ENCODE data around the gene SLC29A1.
"Not testable (repeated sequence)": the region's sequence is repeated elsewhere in the genome, so short reads cannot be mapped to it uniquely, and the experiment has no call there.

The SLC29A1 gene

GRCh38 chr6:44223319-44224028, at the start of gene SLC29A1:
Gene SLC29A1, plus strand, starts transcription at chr6:44223595. Its CDS starts 3,719 bp downstream, at chr6:44227314.
- no peak for TF ChIP-seq JUND (IDR thresholded peaks at IDR 0.05; ENCODE audit: low read depth)
- DNase-seq (ENCODE audit: low read depth in 1 of 2, low spot score in 1 of 2), result peak; percentile 72 to 86
- in situ Hi-C loops (cut with HindIII; ENCODE audit: low pct_unique_long_range_greater_than_20kb, low sequenced_read_pairs), result no loop called here

- DNase-seq (ENCODE audit: low read depth in 1 of 2, low spot score in 1 of 2), result no peak
- no peak for TF ChIP-seq JUND (IDR thresholded peaks at IDR 0.05; ENCODE audit: low read depth)
- in situ Hi-C loops (cut with HindIII; ENCODE audit: low pct_unique_long_range_greater_than_20kb, low sequenced_read_pairs), result no loop called here
Measured at GRCh38 chr6:44176130-44176761, 47.1 kb upstream of the SLC29A1 start.

GRCh38 chr6:44176762-44177509, 46.5 kb upstream of the SLC29A1 start:
- DNase-seq (ENCODE audit: low read depth in 1 of 2, low spot score in 1 of 2), result no peak
- no peak for TF ChIP-seq JUND (IDR thresholded peaks at IDR 0.05; ENCODE audit: low read depth)
- in situ Hi-C loops (cut with HindIII; ENCODE audit: low pct_unique_long_range_greater_than_20kb, low sequenced_read_pairs), result no loop called here

DNA sequence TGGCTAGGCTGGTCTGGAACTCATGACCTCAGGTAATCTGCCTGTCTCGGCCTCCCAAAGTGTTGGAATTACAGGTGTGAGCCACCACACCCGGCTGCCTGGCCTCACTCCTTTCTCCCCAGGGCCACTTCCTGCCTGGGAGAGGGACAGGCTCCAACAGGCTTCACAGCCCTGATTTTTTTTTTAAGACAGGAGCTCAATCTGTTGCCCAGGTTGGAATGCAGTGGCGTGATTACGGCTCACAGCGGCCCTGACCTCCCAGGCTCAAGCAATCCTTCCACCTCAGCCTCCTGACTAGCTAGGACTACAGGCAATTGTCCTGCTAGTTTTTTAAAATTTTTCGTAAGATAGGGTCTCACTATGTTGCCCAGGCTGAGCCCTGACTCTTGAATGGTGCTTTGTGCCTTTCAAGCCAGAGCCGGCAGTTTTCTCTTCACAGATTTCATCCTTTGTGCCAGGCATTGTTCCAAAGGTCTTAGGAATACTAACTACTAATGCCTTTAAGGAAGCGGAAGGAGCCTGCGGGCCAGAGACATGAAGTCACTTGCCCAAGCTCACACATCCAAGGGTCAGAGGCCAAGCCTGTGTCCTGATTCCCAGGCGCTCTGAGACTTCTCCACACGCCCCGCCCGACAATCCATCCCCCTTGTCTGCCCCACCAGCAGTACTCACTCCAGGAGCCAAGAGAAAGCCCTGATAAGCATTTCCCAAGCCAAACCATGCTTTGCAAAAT, 45.5 kb upstream of the SLC29A1 start:
- in situ Hi-C loops (cut with HindIII; ENCODE audit: low pct_unique_long_range_greater_than_20kb, low sequenced_read_pairs), result no loop called here

DNA sequence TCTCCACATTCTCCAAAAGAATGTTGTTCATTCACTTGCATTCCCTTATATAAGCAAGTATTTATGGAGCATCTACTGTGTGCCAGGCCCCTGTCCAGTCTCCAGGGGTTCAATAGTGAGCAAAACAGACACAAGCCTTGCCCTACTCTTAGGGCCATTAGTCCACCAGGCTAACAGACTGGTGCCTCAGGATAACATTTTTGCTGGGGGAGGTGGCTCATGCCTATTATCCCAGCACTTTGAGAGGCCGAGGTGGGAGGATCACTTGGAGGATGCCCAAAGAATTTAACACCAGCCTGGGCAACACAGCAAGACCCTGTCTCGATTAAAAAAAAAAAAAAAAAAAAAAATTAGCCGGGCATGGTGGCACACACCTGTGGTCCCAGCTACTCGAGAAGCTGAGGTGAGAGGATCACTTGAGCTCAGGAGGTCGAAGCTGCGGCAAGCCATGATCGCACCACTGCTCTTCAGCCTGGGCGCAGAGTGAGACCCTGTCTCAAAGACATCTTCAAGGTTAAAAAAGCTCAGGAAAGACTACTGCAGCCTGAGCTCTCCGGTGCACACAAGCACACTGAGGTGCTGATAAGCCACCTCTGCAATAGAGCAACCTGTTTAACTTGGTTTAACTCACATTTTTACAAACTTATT, 44.8 kb upstream of the SLC29A1 start:
- in situ Hi-C loops (cut with HindIII; ENCODE audit: low pct_unique_long_range_greater_than_20kb, low sequenced_read_pairs), result no loop called here
- TF ChIP-seq JUND (IDR thresholded peaks at IDR 0.05; ENCODE audit: low read depth), result no peak

More for the DNA sequence above, 45.5 kb upstream of the SLC29A1 start:
- TF ChIP-seq JUND (IDR thresholded peaks at IDR 0.05; ENCODE audit: low read depth), result no peak
- no peak for DNase-seq (ENCODE audit: low read depth in 1 of 2, low spot score in 1 of 2)

DNA sequence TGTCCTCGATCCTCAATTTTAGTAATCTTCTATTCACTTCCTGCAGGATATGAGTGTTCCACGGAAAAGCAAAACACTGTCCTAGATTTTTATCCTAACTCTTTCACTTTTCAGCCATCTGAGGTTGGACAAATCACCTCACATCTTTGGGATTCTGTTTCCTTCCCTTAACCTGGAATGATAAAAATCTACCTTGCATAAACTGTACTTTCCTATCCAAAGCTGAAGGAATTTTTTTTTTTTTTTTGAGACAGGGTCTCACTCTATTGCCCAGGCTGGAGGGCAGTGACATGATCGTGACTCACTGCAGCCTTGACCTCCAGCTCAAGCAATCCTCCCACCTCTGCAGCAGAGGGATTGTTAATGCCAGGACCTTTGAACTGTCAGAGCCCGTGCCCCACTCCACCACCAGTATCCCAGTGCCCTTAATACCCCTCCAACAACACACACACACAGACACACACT, 44.3 kb upstream of the SLC29A1 start:
- no peak for DNase-seq (ENCODE audit: low read depth in 1 of 2, low spot score in 1 of 2)
- TF ChIP-seq JUND (IDR thresholded peaks at IDR 0.05; ENCODE audit: low read depth), result no peak
- in situ Hi-C loops (cut with HindIII; ENCODE audit: low pct_unique_long_range_greater_than_20kb, low sequenced_read_pairs), result no loop called here

More for the DNA sequence above, 44.8 kb upstream of the SLC29A1 start:
- DNase-seq (ENCODE audit: low read depth in 1 of 2, low spot score in 1 of 2), result no peak

DNA sequence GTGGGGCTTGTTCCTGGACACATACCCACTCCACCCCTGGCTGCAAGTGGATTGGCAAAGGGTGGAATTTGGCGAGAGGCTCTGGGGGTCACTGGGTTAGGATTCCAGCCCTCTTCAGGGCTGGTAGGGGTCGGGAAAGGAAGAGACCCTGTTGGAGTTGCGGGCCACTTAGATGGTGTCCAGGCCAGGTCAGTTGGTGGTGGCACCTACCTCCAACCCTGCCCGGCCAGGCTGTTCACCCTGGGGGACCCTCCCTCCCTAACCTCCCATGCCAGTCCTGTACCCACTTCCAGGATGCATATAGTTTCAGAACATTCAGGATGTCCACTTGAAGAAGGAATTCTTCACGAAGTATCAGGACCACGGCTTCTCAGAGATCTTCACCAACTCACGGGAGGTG, 43.7 kb upstream of the SLC29A1 start:
- DNase-seq (ENCODE audit: low read depth in 1 of 2, low spot score in 1 of 2), result no peak
- in situ Hi-C loops (cut with HindIII; ENCODE audit: low pct_unique_long_range_greater_than_20kb, low sequenced_read_pairs), result no loop called here
- no peak for TF ChIP-seq JUND (IDR thresholded peaks at IDR 0.05; ENCODE audit: low read depth)

GRCh38 chr6:44180406-44180805, 43.0 kb upstream of the SLC29A1 start:
- TF ChIP-seq JUND (IDR thresholded peaks at IDR 0.05; ENCODE audit: low read depth), result no peak
- DNase-seq (ENCODE audit: low read depth in 1 of 2, low spot score in 1 of 2), result no peak
- in situ Hi-C loops (cut with HindIII; ENCODE audit: low pct_unique_long_range_greater_than_20kb, low sequenced_read_pairs), result no loop called here

- DNase-seq (ENCODE audit: low read depth in 1 of 2, low spot score in 1 of 2), result no peak
- in situ Hi-C loops (cut with HindIII; ENCODE audit: low pct_unique_long_range_greater_than_20kb, low sequenced_read_pairs), result no loop called here
- no peak for TF ChIP-seq JUND (IDR thresholded peaks at IDR 0.05; ENCODE audit: low read depth)
Measured at GRCh38 chr6:44180886-44181285, 42.5 kb upstream of the SLC29A1 start.

GRCh38 chr6:44181784-44182183, 41.6 kb upstream of the SLC29A1 start:
- in situ Hi-C loops (cut with HindIII; ENCODE audit: low pct_unique_long_range_greater_than_20kb, low sequenced_read_pairs); DNase-seq (ENCODE audit: low read depth in 1 of 2, low spot score in 1 of 2): not testable (repeated sequence)

DNA sequence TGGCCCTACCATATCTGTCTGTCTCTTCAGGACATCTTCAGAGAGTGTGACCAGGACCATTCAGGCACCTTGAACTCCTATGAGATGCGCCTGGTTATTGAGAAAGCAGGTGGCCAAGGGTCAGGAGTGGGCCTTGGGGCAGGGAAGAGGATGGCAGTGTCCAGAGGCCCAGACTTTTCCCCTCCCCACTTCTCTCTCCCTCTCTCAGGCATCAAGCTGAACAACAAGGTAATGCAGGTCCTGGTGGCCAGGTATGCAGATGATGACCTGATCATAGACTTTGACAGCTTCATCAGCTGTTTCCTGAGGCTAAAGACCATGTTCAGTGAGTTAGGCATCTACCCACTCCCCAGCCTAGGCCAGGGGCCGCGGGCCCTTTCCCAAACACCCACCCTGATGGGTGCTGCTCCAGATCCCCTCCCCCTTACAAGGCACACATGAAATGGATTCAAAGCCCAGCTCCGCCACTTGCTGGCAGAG, 40.4 kb upstream of the SLC29A1 start:
- no peak for DNase-seq (ENCODE audit: low read depth in 1 of 2, low spot score in 1 of 2)
- no peak for TF ChIP-seq JUND (IDR thresholded peaks at IDR 0.05; ENCODE audit: low read depth)
- in situ Hi-C loops (cut with HindIII; ENCODE audit: low pct_unique_long_range_greater_than_20kb, low sequenced_read_pairs), result no loop called here

- DNase-seq (ENCODE audit: low read depth in 1 of 2, low spot score in 1 of 2), result no peak
- in situ Hi-C loops (cut with HindIII; ENCODE audit: low pct_unique_long_range_greater_than_20kb, low sequenced_read_pairs), result no loop called here
Measured at GRCh38 chr6:44183783-44184182, 39.6 kb upstream of the SLC29A1 start.

GRCh38 chr6:44185356-44185755, 38.0 kb upstream of the SLC29A1 start:
- in situ Hi-C loops (cut with HindIII; ENCODE audit: low pct_unique_long_range_greater_than_20kb, low sequenced_read_pairs); DNase-seq (ENCODE audit: low read depth in 1 of 2, low spot score in 1 of 2): not testable (repeated sequence)

More at GRCh38 chr6:44183783-44184182, 39.6 kb upstream of the SLC29A1 start:
- no peak for TF ChIP-seq JUND (IDR thresholded peaks at IDR 0.05; ENCODE audit: low read depth)

All from T47D (cell line).